Measurements from ENCODE around the gene XPO5. TPM values are rescaled to one million over a fixed set of nuclear protein-coding genes. Genes with fewer than 3 reads are reported as not detected.

XPO5 gene
- polyA plus RNA-seq, 1 of the 3 experiments (the other 2 are of a cell fraction): 29.5 TPM

- no peak for TF ChIP-seq USF2 (IDR thresholded peaks at IDR 0.05; ENCODE audit: borderline replicate concordance, low read depth, low read length)
- TF ChIP-seq GABPA (IDR thresholded peaks at IDR 0.05; ENCODE audit: low read depth): no peak
- TF ChIP-seq RCOR1 (IDR thresholded peaks at IDR 0.05; ENCODE audit: low read length): no peak
These were observed 7.1 kb upstream of the XPO5 start (continued) for GRCh38 chr6:43582911-43583310.

- Histone ChIP-seq H3K9me2 (no peaks in the 10 kb centered on the region), H3K27ac (ENCODE audit: low read depth in 2 of 2, low read length in 1 of 2) (peak overlapping the region; percentile 34 to 63), H3F3A (replicated peaks; ENCODE audit: insufficient read depth) (peaks cover 20% of the 10 kb centered on the region), H3K27me3 (ENCODE audit: insufficient read depth) (no peaks in the 10 kb centered on the region), H4K20me1 (ENCODE audit: insufficient read depth) (peaks cover 16% of the 10 kb centered on the region), H3K4me3 (ENCODE audit: low read depth in 2 of 2, low read length in 1 of 2) (peak overlapping the region in 1 of 2 experiments; percentile 20; a peak in 1 of 4 replicates), H3K9me3 (no peaks in the 10 kb centered on the region), H3K4me1 (ENCODE audit: control insufficient read depth in 1 of 2, insufficient read depth in 2 of 2, low read depth in 1 of 2, low read length in 1 of 2) (peaks cover 0 to 8% of the 10 kb centered on the region in 2 experiments; a peak in 3 of 4 replicates), H3K4me2 (peak overlapping the region; percentile 77), H2AFZ (ENCODE audit: low read depth) (no peak overlapping the region), H3K36me3 (replicated peaks in 1 of 2; ENCODE audit: control insufficient read depth in 1 of 2, insufficient read depth in 2 of 2, low read length in 1 of 2) (peaks cover 10 to 25% of the 10 kb centered on the region in 2 experiments), H3K9ac (0 out of 2 replicates have a peak overlapping the region, but pooled peaks have one; percentile 6), H3K79me2 (ENCODE audit: insufficient read depth) (peaks cover 80% of the 10 kb centered on the region)
- TF ChIP-seq PBX3 (IDR thresholded peaks at IDR 0.05) (peak; percentile 43), TCF12 (IDR thresholded peaks at IDR 0.05) (no peak)
- ChIA-PET POLR2A (no interaction called here), CTCF (interaction anchor here (1.4 to 1.5 kb wide), 2 partner anchors 9 to 29 kb away, joined by 3 to 5 read pairs; no protein-coding TSS in a partner anchor)
- no peak for DNase-seq
- WGBS (ENCODE audit: low lambda C conversion rate): 50% methylated on average over 2 of the region's 2 CpGs
These were observed 3.3 kb upstream of the XPO5 start for GRCh38 chr6:43579171-43579570.

- no peak for TF ChIP-seq CHD2 (IDR thresholded peaks at IDR 0.05; ENCODE audit: low read length, partially characterized antibody)
- no peak for TF ChIP-seq IRF3 (IDR thresholded peaks at IDR 0.05; ENCODE audit: low read depth, low read length)
- no peak for TF ChIP-seq RCOR1 (IDR thresholded peaks at IDR 0.05; ENCODE audit: low read length)
- TF ChIP-seq POLR2AphosphoS5 (IDR thresholded peaks at IDR 0.05; ENCODE audit: low read depth, low read length): no peak
- no peak for TF ChIP-seq PBX3 (IDR thresholded peaks at IDR 0.05)
- TF ChIP-seq TCF12 (IDR thresholded peaks at IDR 0.05): no peak
- TF ChIP-seq FOSL2 (IDR thresholded peaks at IDR 0.05; ENCODE audit: borderline replicate concordance, low read depth): no peak
- TF ChIP-seq GABPA (IDR thresholded peaks at IDR 0.05; ENCODE audit: low read depth): no peak
- no peak for TF ChIP-seq MXI1 (IDR thresholded peaks at IDR 0.05; ENCODE audit: low read depth, low read length)
- WGBS (ENCODE audit: low lambda C conversion rate): 72% methylated on average over 3 of the region's 3 CpGs
- no peak overlapping the region for H2AFZ ChIP-seq (ENCODE audit: low read depth)
- H3K79me2 ChIP-seq (ENCODE audit: insufficient read depth): peaks cover 80% of the 10 kb centered on the region
- H3K36me3 ChIP-seq (replicated peaks in 1 of 2; ENCODE audit: control insufficient read depth in 1 of 2, insufficient read depth in 2 of 2, low read length in 1 of 2): peaks cover 9 to 20% of the 10 kb centered on the region in 2 experiments
- H3K27me3 ChIP-seq (ENCODE audit: insufficient read depth): no peaks in the 10 kb centered on the region
- H4K20me1 ChIP-seq (ENCODE audit: insufficient read depth): peaks cover 16% of the 10 kb centered on the region
- peak overlapping the region in 1 of 2 experiments; percentile 75; a peak in 2 of 4 replicates for H3K4me3 ChIP-seq (ENCODE audit: low read depth in 2 of 2, low read length in 1 of 2)
- H3F3A ChIP-seq (replicated peaks; ENCODE audit: insufficient read depth): peaks cover 20% of the 10 kb centered on the region
- DNase-seq: no peak
- ChIA-PET CTCF (interaction anchor here (1.4 to 1.5 kb wide), 2 partner anchors 9 to 29 kb away, joined by 3 to 5 read pairs; no protein-coding TSS in a partner anchor), POLR2A (no interaction called here)
- no peaks in the 10 kb centered on the region for H3K9me2 ChIP-seq
- peak overlapping the region; percentile 77 for H3K4me2 ChIP-seq
- 0 out of 2 replicates have a peak overlapping the region, but pooled peaks have one; percentile 6 for H3K9ac ChIP-seq
- no peaks in the 10 kb centered on the region for H3K9me3 ChIP-seq
- peaks cover 0 to 8% of the 10 kb centered on the region in 2 experiments; a peak in 3 of 4 replicates for H3K4me1 ChIP-seq (ENCODE audit: control insufficient read depth in 1 of 2, insufficient read depth in 2 of 2, low read depth in 1 of 2, low read length in 1 of 2)
- peak overlapping the region; percentile 17 to 63 for H3K27ac ChIP-seq (ENCODE audit: low read depth in 2 of 2, low read length in 1 of 2)
These were observed 2.9 kb upstream of the XPO5 start for GRCh38 chr6:43578748-43579147.
